GM18868 (cell line): ENCODE measurements around the gene BAAT.
A peak's percentile ranks its signal among the peaks of the same experiment; 100 is the strongest.

Experiments
- ATAC-seq: cut with Tn5 transposase; IDR thresholded peaks from one replicate; pipeline ENCODE4 v1.9.1; 2021; ENCODE audit warnings: mild to moderate bottlenecking, moderate library complexity; ENCODE audit not compliant: unreplicated experiment

The BAAT gene

DNA sequence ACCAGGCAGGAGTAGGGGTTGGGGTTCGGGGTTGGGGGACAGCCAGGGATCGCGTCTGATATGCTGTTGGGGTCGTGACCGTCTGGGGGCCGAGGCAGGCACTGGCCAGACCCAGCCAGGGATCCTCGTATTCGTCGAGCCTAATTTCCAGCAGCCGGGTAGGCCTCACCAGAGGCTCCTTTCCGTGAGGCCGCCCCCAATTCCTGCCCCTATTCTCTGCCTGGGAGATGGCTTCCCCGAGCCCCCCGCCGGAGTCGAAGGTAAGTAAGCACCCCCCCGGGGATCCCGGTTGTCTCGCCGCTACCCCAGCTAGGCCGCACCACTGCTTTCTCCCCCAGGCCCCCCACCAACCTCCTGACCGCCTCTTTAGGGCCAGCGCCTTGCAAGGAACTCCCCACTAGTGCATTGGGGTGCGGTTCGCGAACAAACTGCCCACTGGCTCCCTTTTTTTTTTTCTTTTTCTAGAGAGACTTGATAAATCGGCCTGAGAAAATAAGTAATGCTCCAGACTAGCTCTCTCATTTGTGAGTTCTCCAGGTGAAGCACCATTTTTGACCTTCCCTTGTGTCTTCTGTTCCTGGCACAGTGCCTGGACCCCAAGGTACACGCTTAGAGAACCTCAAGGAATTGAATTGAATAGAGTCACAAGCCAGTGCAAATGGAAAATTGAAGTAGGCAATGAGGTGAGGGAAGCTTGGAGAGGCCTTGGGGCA lies 14.3 kb upstream of the BAAT start:
- ATAC-seq: peak; percentile 0

GRCh38 chr9:101398068-101398929 lies 13.5 kb upstream of the BAAT start, which contains the start of the genes MRPL50 and ZNF189:
Gene MRPL50 (minus strand): TSS chr9:101398618. CDS start chr9:101398592, 26 bp downstream.
Gene ZNF189 (plus strand): TSS chr9:101398851. CDS start chr9:101399157, 306 bp downstream.
- ATAC-seq: peak; percentile 96

- ATAC-seq: no peak
Observed at GRCh38 chr9:101397746-101398067, 12.9 kb upstream of the BAAT start.

- ATAC-seq: no peak
Observed at GRCh38 chr9:101394687-101395086, 9.9 kb upstream of the BAAT start.

GRCh38 chr9:101393135-101393534 lies 8.3 kb upstream of the BAAT start:
- no peak for ATAC-seq

GRCh38 chr9:101388507-101388993 lies 3.7 kb upstream of the BAAT start:
- ATAC-seq: no peak

GRCh38 chr9:101387871-101388506 lies 3.2 kb upstream of the BAAT start:
- peak; percentile 88 for ATAC-seq

DNA sequence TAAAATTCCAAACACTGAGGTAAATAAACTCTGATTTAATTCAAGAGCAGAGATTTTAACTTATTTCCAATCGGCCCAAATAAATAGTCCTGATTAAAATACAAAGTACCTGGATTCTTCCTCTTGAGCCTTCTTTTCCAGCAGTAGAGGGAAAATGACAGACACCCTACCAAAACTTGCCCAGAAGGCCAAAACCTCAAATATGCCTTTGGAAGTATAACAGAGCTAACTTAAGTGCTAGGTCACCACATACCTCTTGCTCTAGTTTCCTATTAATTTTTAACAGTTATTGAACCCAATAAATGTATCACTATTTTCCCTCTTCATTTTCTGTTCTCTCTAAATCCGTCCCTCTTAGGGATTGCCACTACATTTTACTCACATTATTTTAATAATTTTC lies 1.4 kb downstream of the BAAT start:
- no peak for ATAC-seq

DNA sequence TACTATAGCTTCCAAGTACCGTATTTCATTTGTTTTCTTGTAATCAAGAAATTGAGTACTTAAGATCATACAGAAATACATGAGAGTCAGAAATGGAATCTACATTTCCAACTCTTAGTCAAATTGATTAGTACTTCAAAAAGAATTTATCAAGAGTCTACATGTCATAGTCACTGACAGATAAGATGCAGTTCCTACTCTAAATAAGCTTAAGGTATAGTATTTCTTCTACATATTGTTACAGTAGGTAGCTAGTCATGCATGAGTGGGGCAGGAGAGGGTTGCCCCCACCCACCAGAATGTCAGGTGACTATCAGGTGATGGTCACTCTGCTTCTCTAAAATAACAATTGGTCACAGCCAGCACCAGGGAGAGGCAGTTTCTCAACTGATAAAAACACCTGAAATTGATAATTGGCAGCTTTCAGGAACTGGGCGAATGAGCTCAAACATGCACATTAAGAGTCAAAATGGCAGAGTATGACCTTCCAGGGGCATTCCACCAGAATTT lies 2.9 kb downstream of the BAAT start:
- ATAC-seq: no peak

GRCh38 chr9:101381118-101381517 lies 3.7 kb downstream of the BAAT start:
- ATAC-seq: no peak

DNA sequence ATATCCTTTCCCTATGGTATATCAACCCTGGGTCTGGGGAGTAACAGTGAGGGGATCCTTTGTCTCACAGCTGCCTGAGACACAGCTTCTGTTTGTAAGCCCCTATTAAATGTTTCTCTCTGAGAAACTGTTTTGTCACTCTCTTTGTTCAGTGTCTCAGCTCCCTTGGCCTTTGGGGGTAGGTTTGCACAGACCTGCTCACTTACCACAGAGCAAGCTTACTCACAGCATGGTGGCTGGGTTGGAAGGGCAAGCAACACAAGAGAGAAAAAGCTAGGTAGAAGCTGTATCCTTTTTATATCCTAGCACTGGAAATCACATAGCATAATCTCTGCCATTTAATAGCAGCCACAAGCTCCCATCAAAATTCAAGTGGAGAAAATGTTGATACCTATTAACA lies 4.5 kb downstream of the BAAT start:
- ATAC-seq: no peak

DNA sequence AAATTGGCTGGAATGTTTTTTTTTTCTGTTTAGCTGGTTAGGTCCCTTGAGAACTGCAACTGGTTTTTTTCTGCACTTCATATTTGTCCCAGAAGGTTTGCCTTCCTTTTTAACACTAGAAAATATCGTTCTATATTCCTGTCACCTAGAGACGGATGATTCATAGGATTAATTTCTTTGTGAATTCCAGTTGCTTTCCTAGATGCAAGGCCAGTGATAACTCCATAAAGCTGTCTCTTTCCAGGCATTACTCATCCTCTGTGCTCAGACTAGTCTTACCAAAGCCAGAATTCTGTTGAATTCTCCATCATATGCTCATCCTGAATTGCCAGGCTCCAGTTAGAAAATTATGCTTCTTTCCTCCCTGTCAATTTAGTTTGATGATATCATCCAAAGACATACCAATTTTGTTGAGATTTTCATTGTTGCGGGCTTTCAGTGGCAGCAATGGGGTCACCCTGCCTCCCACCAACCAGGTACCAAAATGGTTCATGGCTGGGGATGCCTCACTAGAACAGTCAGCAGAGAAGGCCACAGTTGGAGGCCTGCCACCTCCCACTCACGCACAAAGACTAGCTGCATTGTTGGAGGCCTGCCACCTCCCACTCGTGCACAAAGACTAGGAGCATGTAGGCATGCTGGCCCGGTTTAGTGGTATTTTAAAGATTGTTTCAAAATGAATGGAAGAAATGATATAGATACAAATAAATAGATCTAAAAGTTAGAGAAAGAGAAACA lies 8.5 kb downstream of the BAAT start:
- no peak for ATAC-seq

- ATAC-seq: no peak
Observed at GRCh38 chr9:101375546-101375945, 9.3 kb downstream of the BAAT start.

GRCh38 chr9:101372327-101373118 lies 12.3 kb downstream of the BAAT start:
- no peak for ATAC-seq

- ATAC-seq: no peak
Observed at GRCh38 chr9:101371813-101372212, 13.0 kb downstream of the BAAT start.

DNA sequence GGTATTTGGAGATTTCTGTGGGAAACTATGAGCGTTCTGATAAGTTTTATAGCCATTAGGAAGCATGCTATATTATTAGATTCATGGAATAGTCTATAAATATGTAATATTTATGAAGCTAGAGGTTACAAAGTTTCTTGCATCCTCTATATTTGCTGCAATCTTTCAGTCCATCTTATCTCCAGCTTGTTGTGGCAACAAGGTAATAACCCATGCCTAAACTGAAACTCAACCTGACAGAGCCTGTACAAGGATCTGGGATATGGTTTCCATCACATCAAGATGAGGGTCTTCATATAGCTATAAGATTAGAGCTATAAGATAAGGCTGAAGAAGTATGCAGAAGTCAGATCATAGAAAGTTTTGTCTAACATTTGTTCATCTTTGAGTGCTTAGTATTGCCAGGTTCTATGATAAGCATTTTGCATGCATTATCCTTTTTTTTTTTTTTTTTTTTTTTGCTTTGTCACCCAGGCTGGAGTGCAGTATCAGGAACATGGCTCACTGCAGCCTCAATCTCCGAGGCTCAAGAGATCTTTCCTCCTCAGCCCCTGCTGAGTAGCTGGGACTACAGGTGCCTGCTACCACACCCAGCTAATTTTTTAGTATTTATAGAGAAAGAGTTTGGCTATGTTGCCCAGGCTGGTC lies 14.8 kb downstream of the BAAT start:
- ATAC-seq: no peak

DNA sequence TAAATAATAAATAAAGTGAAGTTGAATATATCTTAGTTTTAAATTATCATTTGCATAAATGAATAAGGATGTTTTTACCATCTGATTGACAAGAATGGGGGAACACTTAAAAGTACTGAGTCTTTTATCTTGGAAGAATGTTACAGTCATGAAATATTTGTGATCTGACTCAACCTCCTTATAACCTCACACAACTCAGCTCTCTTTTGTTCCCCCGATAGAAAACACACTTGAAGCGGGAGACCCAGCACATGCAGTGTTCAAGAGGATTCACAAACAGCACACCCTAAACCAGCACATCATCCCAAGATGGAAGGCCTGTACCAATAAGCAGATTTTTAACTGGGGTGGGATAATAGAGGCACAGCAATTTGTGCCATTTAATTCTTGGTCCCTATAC lies 15.5 kb downstream of the BAAT start:
- ATAC-seq: no peak

- ATAC-seq: no peak
Observed at GRCh38 chr9:101367323-101367722, 17.5 kb downstream of the BAAT start.

- no peak for ATAC-seq
Observed at GRCh38 chr9:101366038-101366756, 18.6 kb downstream of the BAAT start.
